ENCODE measurements around the gene DGKK.

Gene DGKK

DNA sequence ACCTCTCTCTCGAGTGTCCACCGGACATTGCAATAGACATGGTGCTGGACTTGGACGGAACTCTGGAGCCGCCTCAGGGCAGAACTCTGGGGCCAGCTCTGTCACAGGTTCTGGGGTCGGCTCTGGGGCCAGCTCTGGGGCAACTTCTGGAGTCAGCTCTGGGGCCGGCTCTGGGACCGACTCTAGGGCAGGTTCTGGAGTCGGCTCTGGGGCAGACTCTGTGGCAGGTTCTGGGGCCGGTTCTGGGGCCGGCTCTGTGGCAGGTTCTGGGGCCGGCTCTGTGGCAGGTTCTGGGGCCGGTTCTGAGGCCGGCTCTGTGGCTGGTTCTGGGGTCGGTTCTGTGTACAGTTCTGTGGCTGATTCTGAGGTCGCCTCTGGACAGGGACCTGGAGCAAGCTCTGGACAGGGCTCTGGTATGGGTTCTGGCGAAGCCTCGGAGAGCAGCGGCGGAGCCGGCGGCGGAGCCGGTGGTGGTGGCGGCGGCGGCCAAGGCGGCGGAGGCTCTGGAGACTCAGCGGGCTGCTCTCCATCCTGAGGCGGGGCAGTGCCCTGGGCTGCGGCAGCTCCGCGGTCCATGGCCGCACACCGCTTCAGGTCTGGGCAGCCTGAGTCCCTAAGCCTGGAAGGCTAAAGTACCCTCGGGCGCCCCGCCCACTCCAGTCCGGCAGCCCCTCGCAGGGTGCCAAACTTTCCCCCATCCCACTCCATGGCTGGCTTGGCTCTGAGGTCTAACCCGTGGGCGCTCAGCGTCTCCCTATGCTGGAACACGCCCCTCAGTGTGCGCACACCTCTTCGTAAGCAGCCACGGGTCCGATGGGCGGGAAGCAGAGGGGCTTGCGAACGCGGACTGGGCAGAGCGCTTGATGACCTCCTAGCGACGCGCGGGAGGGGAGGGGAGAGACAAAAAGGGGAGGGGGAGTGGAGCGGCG lies at the start of gene DGKK:
Gene DGKK (minus strand): TSS at position 723 of the 929 bp plus-strand sequence. CDS start 147 bp downstream, at position 576.
- no peak for DNase-seq (ENCODE audit: low spot score)

- no peak for DNase-seq (ENCODE audit: low spot score)
Measured at GRCh38 chrX:50514811-50515210, 44.2 kb upstream of the DGKK start.

DNA sequence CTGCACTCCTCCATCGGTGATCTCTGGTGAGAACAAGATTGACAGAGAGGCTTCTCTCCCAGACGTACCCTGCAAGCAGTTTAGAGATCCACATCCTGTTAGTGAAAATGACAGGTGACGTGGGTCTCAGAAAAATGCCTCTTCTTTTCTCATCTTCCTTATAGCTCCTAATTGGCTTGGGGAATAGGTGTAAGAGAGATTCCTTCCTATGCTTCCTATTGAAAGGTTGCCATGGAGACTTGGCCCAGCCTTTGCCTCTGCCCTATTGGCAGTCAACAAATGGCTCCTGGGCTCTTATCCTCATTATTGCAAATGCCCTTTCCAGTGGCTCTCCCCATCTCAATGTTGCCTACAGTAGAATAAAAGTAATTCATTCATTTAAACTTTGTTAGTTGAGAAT lies 26.5 kb upstream of the DGKK start:
- no peak for DNase-seq (ENCODE audit: low spot score)

DNA sequence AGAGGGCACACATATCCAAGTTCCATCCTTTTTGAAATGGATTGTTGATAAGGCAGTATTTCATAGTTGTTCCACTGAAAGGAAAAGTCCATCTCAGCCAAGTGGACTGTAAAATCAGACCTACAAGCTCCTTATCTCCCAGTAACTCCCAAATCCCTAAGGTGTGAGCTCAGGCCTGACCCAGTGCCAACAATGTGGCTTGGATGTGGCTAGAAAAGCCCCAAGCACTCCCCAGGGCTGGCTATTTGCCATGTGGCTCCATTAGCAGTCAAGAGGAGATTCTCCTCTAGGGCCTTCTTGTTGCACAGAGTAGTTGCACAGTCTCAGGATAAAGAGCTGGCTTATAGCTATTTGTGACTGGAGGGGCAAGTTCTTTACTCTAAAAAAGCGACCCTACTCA lies 25.0 kb upstream of the DGKK start:
- DNase-seq (ENCODE audit: low spot score) = no peak

DNA sequence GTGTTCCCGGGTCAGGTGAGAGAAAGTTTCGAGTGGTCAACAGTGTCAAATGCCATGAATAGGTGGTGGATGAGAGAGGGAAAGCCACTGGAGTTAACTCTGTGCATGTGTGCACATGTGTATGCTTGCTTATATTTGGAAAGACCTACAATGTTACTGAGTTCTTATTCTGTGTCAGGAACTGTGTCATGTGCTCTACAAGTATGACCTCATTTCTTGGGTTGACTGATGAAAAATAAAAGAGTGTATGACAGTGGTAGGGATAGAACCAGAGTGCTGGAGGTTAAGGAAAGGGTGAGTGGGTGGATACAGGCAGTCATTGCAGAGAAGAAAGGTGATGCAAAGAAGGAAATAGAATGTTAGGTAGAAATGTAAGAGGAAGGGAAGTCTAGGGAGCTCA lies 22.1 kb upstream of the DGKK start:
- no peak for DNase-seq (ENCODE audit: low spot score)

DNA sequence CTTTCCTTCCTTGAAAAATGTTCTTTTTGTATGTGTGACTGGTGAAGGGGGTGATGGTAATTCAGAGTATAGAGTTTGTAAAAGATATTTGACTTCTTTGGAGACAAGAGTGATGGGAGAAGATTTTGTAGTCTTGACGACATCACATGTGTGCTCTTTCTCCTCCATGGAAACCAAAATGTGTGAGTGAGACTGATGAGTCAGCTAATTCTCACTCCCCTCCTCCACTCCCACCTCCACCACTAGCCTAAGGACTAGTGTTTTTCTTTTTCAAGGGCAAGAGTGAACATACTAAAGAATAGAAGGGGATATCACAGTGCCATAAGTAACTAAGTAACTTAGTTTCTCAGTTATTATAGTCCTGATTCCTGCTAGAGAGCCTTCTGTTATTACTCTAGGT lies 14.0 kb upstream of the DGKK start:
- DNase-seq (ENCODE audit: low spot score) = no peak

DNA sequence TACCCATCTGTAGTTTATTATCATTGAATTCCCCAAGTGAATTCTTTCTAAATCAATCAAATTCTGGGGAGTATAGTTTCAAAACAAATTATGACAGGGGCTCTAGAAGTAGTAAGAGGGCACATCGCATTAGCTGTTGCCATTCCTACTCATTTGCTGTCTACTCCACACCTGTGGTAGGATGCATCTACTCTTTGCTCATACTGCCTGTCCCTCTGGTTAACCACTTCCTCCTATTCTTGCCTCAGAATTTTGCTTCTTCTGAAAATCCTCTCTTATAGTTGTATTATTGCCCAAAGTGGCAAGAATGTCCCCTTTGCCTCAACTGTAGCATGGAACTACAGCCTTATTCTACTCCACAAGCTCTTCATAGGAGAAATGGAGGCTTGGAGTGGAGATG lies 12.7 kb upstream of the DGKK start:
- no peak for DNase-seq (ENCODE audit: low spot score)

DNA sequence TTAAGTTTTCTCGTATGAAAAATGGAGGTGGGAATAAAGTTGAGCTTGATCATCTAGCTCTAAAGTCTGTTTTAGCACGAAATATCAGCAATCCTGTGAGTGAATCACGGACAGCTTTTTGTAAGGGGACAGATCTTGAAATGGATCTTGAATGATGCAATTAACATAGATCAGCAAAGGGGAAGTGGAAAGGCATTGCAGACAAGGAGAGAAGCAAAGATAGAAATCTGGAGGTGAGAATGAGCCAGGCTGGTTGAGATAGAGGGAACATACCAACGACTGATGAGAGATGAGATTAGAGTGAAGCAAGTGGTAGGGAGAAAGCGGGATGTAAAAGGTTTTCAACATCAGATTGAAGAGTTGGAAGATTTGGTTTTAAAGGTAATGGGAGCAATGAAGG lies 4.6 kb upstream of the DGKK start:
- no peak for DNase-seq (ENCODE audit: low spot score)

DNA sequence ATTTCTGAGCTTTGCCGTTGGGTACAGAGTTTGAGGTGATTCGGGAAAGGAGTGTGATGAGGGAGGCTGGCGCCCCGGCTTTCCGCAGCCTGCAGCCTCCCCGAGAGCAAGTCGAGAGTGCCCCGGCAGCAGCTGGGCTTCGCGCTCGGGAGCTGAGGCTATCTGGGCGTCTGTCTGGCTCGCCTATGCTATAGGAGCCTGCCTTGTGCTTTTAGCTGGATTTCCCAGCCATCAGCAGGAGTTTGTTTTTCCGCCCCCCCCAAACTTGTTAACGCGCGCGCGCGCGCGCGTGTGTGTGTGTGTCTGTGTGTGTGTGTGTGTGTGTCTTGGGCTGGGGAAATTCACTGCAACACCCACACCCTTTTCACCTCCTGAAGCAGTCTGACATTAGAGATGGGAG lies 765 bp upstream of the DGKK start:
- DNase-seq (ENCODE audit: low spot score) = no peak

- no peak for DNase-seq (ENCODE audit: low spot score)
Measured at GRCh38 chrX:50469206-50469605, 1.4 kb downstream of the DGKK start.

DNA sequence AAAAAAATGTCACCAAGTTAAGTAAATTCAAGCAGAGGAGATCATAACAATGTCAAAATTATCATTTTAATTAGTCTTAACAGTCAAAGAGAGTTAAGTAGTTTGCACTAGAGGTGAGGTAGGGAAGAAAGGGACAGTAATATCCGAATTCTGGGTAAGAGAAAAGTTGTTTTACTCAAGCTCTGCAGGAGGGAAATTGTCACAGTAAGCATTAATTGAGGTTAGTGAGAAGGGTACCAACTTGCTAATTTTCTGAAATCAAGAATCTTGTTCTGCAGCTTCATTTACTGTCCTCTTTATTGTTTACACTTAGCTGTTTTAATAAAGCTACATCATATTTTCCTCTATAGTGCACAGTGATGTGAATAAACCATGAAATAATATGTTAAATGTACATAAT lies 11.0 kb downstream of the DGKK start:
- DNase-seq (ENCODE audit: low spot score) = no peak

- no peak for DNase-seq (ENCODE audit: low spot score)
Measured at GRCh38 chrX:50458483-50458882, 12.1 kb downstream of the DGKK start.

DNA sequence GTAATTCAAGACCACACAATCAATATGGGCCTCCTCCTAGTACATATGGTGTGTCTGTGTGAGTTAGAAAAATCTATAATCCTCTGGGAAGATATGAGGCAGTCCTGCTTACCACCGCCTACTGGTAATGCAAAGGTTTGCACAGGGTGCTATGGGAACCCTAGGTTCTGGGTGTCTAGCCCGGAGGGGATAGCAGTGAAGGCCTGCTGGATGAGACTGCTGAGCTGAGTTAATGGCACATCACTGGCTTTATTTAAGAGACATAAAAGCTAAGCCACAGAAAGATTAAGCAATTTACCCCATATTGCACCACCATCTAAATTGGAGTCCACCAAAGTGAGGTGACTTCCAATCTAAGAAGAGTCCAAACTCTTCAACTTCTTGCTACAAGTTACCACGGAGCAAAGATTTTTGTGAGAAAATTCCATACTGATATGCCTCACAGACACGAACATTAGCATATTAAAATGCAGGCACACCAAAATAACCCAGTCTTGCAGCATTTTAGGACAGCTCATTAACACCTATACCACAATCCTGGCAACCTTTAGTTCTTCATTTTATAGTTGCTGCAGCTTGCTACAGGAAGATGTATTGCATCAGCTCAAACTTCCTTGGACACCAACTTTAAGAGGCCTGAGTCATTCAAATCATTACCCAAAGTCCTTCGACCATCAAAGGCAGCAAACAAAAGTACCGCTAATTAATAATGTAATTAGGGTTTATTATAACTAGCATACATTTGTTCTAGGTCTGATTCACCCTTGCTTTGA lies 13.7 kb downstream of the DGKK start:
- no peak for DNase-seq (ENCODE audit: low spot score)

GRCh38 chrX:50452782-50453181 lies 17.8 kb downstream of the DGKK start:
- DNase-seq (ENCODE audit: low spot score) = no peak

- DNase-seq (ENCODE audit: low spot score) = no peak
Measured at GRCh38 chrX:50450324-50450723, 20.3 kb downstream of the DGKK start.

GRCh38 chrX:50448565-50448964 lies 22.1 kb downstream of the DGKK start:
- DNase-seq (ENCODE audit: low spot score) = no peak

- no peak for DNase-seq (ENCODE audit: low spot score)
Measured at GRCh38 chrX:50447535-50447934, 23.1 kb downstream of the DGKK start.

DNA sequence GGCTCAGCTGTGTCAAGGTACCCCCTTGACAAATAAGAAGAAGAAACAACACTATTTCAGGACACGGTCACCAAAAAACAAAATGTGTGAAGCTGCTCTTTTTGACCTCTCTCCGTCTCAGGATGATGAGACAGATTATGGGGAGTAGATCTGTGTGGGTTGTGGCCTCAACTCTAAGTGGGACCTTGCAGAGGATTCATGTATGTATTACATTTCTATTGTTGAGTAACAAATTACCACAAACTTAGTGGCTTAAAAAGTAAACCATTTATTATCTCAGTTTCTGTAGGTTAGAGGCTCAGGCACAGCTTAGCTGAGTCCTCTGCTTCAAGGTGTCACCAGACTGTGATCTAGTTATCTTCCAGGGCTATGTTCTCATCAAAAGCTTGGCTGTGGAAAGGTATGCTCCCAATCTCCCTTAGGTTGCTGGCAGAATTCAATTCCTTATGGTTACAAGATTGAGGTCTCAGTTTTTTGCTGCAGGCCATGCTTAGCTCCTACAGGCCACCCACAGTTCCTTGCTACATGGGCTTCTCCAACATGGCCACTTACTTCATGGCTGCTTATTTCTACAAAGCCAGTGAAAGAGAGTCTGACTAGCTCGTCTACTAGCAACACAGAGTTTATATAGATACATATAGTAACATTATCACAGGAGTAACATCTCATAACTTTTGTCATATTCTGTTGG lies 28.1 kb downstream of the DGKK start:
- no peak for DNase-seq (ENCODE audit: low spot score)

GRCh38 chrX:50436797-50437196 lies 33.8 kb downstream of the DGKK start:
- DNase-seq (ENCODE audit: low spot score) = no peak

DNA sequence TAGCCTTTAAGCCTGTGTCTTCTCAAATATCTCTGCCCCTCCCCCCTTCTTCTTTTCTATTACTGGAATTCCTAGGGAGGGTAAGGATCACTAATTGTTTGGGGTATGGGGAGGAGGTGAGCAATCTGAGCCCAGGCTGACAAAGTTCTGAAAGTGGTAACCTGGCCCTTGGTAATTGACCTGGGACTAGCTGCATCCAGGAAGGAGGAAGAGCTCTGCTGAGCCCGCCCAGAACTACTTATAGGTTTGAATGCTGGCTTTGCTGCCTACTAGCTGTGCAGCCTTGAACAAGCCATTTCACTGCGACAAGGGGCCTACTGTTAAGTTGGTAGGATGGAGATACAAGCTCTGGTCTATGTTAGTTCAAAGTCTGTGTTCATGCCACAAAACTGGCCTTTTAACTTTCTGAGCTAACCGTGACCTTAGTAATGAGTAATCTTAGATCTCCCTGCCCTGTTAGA lies 37.8 kb downstream of the DGKK start:
- no peak for DNase-seq (ENCODE audit: low spot score)

GRCh38 chrX:50431623-50432022 lies 39.0 kb downstream of the DGKK start:
- DNase-seq (ENCODE audit: low spot score) = no peak

- no peak for DNase-seq (ENCODE audit: low spot score)
Measured at GRCh38 chrX:50430917-50431575, 39.6 kb downstream of the DGKK start.
